HFFc6 (cell line): ENCODE results near the gene RFX6. TPM values are rescaled to one million over a fixed set of nuclear protein-coding genes. Genes with fewer than 3 reads are reported as not detected.

Source experiments
- DNase-seq: peaks from one replicate; pipeline ENCODE4 v3.0.0-alpha.2; 2018
- H3K27ac Mint-ChIP-seq: 2 replicates; pipeline ENCODE4 v1.8.0; 2020; ENCODE audit warnings: mild to moderate bottlenecking, mixed read lengths
- H3K27me3 Mint-ChIP-seq: 2 replicates; pipeline ENCODE4 v1.8.0; 2021; ENCODE audit warnings: mild to moderate bottlenecking, moderate library complexity, mixed read lengths; ENCODE audit not compliant: insufficient read depth
- H3K36me3 Mint-ChIP-seq: 2 replicates; pipeline ENCODE4 v1.8.0; 2021; ENCODE audit warnings: low read depth, mixed read lengths
- H3K4me1 Mint-ChIP-seq: 2 replicates; pipeline ENCODE4 v1.8.0; 2020; ENCODE audit warnings: low read depth, mixed read lengths
- H3K4me3 Mint-ChIP-seq: 2 replicates; pipeline ENCODE4 v1.8.0; 2020; ENCODE audit warnings: mild to moderate bottlenecking, moderate library complexity, mixed read lengths
- H3K9me3 Mint-ChIP-seq: 2 replicates; pipeline ENCODE4 v1.8.0; 2020; ENCODE audit warnings: mild to moderate bottlenecking, mixed read lengths
- total RNA-seq, 6 experiments: library from RNA; stranded (reverse); fragmentation: NEBNext Ultra II Directional; extraction: Animal tissue kit (Norgen Biotek cat#: 25700); gene quantifications; 2 replicates in 1 of 6; 3 replicates in 5 of 6; pipeline ENCODE4 v1.2.3, GENCODE V29; 2021
- TF ChIP-seq, protein P1 (sequence below): fragments of 200-600 bp; sonication (generic); IDR thresholded peaks from 2 replicates; pipeline ENCODE4 v1.5.0; 2021; ENCODE audit warnings: antibody characterized with exemption, mild to moderate bottlenecking

Gene RFX6
- total RNA-seq, 6 experiments from 2014 or later = not detected

DNA sequence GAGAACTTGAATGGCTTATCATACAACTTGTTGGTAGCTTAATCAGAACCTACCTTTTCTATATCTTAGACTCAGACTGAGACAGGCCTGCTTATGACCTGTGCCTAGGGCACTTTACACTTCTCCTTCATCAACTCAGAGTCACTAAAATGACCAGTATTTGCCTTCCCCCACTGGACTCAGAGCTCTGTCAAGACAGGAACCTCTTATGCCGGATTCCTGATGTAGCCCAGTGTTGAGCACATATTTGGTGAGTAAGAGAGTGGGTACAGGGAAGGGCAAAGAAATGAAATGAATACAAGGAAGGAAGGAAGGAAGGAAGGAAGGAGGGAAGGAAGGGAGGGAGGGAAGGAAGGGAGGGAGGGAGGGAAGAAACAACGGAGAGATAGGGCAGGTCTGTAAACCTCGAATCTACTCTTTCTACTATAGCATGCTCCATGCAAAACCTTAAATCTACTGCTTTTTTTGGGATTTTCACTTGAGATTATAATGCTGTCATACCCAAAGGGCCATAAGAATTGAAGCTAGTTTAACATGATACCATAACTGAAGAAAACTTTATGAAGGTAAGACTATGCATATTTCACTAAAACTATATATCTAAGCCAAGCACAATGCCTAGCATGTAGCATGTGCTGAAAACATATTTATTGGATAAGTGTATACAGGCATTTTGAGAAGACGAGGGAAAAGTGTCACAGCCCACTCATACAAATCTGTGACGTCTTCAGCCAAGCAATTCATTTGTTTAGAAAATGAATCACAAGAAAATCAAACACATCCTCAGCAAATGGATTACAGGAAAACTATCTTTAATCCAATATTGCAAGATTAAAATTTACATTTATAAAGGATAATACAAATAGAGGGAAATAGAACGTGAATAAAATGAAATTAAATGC is 89.9 kb downstream of the RFX6 start:
- Mint-ChIP-seq H3K27me3 (peaks cover 14% of the 10 kb centered on the region; the same call in 1 of the 2 replicates), H3K9me3 (no peaks in the 10 kb centered on the region), H3K4me3 (no peak overlapping the region), H3K36me3 (no peaks in the 10 kb centered on the region), H3K4me1 (no peaks in the 10 kb centered on the region), H3K27ac (no peak overlapping the region)
- TF ChIP-seq, protein P1, sequence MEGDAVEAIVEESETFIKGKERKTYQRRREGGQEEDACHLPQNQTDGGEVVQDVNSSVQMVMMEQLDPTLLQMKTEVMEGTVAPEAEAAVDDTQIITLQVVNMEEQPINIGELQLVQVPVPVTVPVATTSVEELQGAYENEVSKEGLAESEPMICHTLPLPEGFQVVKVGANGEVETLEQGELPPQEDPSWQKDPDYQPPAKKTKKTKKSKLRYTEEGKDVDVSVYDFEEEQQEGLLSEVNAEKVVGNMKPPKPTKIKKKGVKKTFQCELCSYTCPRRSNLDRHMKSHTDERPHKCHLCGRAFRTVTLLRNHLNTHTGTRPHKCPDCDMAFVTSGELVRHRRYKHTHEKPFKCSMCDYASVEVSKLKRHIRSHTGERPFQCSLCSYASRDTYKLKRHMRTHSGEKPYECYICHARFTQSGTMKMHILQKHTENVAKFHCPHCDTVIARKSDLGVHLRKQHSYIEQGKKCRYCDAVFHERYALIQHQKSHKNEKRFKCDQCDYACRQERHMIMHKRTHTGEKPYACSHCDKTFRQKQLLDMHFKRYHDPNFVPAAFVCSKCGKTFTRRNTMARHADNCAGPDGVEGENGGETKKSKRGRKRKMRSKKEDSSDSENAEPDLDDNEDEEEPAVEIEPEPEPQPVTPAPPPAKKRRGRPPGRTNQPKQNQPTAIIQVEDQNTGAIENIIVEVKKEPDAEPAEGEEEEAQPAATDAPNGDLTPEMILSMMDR = no peak
- DNase-seq = no peak

DNA sequence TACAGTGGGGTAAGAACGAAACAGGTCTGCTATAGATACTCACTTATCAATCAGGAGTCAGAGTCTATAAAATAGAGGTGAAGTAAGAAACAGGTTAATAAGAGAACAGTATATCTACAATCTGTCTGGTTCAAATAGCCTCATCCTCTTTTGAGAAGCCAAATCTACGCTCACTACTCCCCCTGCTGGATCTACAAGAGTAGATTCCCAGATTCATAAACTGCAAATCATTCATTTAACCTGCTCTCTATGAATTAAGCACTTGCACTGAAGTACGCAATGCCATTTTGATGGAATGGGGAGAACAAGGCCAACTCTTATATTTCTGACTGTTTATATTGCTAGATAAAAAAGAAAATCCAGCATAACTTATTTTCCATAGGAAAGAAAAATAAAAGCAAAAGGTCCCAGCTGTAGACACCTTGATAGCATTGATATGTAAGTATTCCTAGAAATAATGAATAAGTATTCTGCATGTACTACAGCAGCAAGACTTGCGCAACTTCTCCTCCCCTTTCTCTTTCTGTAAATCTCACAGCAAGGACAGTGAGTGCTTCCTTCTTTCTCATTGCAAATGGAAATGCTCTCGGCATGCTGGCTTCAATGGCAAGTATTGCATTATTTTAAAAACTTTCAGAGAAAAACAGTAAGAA is 92.3 kb downstream of the RFX6 start:
- H3K27ac Mint-ChIP-seq = no peak overlapping the region
- H3K4me3 Mint-ChIP-seq = no peak overlapping the region
- H3K27me3 Mint-ChIP-seq = peaks cover 9% of the 10 kb centered on the region; the same call in 1 of the 2 replicates
- TF ChIP-seq, protein P1 = peak; percentile 80
- DNase-seq = peak; percentile 53
- H3K9me3 Mint-ChIP-seq = no peaks in the 10 kb centered on the region
- H3K4me1 Mint-ChIP-seq = no peaks in the 10 kb centered on the region
- no peaks in the 10 kb centered on the region for H3K36me3 Mint-ChIP-seq

DNA sequence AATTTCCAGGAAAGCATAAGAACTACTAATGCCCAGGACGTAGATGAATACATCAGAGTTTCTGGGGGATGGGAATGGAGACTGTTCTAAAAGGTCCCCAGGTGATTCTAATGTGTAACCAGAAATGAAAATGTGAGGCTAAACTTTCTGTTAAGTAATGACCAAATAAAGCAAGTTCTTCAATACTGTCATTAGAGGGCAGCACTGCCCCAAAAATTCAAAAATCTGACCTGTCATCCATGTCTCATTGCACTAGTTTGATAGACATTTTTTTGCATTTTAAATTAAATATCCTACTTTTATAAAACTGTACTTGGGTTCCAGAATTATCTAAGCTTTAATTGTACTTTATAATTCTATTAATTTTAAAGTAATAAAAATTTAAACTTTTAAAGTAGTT is 94.9 kb downstream of the RFX6 start:
- Mint-ChIP-seq H3K27ac (no peak overlapping the region), H3K27me3 (peaks cover 4% of the 10 kb centered on the region; the same call in 1 of the 2 replicates), H3K4me3 (no peak overlapping the region), H3K4me1 (no peaks in the 10 kb centered on the region), H3K9me3 (no peaks in the 10 kb centered on the region), H3K36me3 (no peaks in the 10 kb centered on the region)
- TF ChIP-seq, protein P1 = peak; percentile 81
- DNase-seq = peak; percentile 36

DNA sequence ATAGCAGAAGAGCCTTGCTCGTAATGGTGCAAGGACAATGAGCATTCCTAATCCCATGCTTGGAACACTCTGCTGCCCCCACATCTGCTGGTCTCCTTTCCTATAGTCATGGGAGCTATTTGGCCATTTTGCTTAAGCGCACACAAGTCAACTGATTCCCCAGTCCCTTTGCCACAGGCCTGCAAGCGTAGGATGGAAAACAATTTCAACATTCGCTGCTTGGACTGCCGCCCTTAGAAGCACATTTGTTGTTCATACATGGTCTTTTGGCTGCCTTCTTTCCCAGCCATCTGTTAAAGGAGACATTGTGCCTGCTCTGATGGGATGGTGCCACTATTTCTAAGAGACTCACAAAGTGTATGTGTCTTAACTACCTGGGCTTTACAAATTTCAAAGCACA is 96.9 kb downstream of the RFX6 start:
- no peaks in the 10 kb centered on the region for H3K4me1 Mint-ChIP-seq
- peaks cover 4% of the 10 kb centered on the region; the same call in 1 of the 2 replicates for H3K27me3 Mint-ChIP-seq
- H3K27ac Mint-ChIP-seq = no peak overlapping the region
- TF ChIP-seq, protein P1 = no peak
- DNase-seq = no peak
- no peaks in the 10 kb centered on the region for H3K9me3 Mint-ChIP-seq
- H3K36me3 Mint-ChIP-seq = no peaks in the 10 kb centered on the region
- H3K4me3 Mint-ChIP-seq = no peak overlapping the region

DNA sequence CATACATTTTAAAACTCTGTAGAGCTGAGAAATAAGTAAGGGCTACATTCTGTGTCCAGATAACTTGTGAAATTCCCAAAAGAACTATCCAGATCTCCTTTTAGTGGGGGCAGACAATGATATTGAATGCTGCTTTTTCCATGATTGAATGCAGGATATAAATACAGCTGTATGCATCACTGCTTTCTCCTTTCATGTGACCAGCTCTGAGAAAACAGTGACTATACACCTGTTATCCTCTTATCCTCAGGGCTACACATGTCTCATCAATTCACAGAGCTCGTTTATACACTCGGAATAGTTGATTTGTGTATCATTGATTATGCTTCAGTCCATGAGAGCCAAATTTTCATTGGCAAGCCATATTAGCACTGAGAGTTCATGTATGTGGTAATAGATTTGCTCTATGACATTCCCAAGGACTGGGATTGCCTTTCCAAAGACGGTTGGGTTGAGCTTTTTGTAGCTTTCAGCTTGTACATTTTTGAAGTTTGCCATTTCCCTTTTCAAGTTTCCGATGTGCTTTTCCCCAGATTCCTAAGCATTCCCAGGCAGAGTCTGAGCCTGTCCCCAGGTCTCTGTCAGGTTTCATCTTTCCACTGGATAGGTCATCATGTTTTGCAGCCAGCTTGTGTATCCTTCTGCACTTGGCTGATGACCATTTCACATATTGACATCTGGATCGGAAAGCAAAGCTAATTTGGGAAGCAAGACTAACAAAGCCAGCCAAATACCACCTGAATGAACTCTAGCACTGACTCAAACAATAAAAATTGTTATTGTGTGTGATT is 97.7 kb downstream of the RFX6 start:
- Mint-ChIP-seq H3K27ac (no peak overlapping the region), H3K4me1 (no peaks in the 10 kb centered on the region), H3K36me3 (no peaks in the 10 kb centered on the region), H3K9me3 (no peaks in the 10 kb centered on the region), H3K27me3 (peaks cover 4% of the 10 kb centered on the region; the same call in 1 of the 2 replicates), H3K4me3 (no peak overlapping the region)
- no peak for DNase-seq
- TF ChIP-seq, protein P1 = no peak
